ENCODE results near the gene JAG2.

The JAG2 gene

DNA sequence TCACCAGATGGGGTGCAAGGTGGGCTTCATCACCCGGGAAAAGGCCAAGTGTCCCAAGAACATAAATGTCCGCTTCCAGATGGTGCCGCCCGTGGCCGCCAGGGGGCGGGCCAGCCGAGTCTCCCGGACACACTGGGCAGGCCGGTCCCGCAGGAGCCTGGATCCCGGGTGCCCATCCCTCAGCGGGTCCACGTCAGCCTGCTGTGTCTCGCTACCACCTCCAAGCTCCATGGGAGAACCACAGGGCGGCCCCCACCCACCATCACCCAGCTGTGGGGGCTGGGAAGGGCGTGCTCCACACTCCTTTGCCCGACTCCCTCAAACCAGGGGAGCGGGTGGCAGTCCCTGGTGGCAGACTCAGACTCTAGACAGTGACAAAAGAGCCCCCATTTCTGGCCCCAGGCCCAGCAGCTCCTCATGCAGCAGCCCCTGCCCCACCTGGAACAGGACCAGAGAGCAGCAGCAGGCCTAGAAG is 34.5 kb upstream of the JAG2 start:
- peak; percentile 54 to 65 for DNase-seq

GRCh38 chr14:105201925-105202513 is 33.4 kb upstream of the JAG2 start:
- peak; percentile 20 to 36 for DNase-seq

- no peak for DNase-seq
Observed at GRCh38 chr14:105201156-105201924, 32.8 kb upstream of the JAG2 start.

- DNase-seq = no peak
Observed at GRCh38 chr14:105200641-105201040, 32.1 kb upstream of the JAG2 start.

DNA sequence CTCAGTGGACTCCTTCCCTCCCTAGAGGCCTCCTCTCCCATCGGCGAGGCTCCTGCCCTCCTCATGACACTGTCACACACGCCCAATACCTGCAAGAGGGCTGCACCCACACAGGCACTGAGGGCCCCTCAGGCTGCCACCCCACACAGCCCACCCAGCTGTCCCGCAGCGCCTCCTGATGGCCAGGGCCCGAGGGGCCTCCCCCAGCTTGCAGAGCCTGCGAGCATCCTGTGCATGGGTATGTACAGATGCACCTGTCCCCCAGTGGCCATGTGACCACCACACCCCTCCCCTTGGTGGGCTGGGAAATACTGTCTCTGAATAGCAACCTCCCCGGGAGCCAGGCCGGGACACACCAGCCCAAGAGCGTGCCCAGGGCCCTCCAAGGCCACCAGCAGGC is 31.5 kb upstream of the JAG2 start:
- DNase-seq = no peak

DNA sequence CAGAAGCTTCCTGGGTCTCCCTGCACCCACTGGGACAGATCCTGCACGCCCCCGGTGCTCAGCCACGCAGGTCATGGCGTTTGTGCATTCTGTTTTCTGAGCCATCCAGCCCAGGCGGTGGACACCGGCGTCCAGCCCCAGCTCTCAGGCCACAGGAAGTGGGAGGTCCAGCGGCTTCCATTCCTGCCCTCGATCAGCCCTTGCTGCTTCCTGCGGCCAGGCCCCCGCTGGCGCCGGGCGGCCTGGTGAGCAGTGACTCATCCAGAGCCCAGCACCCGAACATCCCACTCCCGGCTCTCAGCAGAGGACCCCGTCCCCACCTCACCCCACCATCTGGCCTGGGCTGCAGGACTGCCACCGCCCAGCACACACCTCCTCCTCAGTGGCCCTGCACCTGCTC is 30.5 kb upstream of the JAG2 start:
- DNase-seq = no peak

- DNase-seq = no peak
Observed at GRCh38 chr14:105198588-105198987, 30.0 kb upstream of the JAG2 start.

DNA sequence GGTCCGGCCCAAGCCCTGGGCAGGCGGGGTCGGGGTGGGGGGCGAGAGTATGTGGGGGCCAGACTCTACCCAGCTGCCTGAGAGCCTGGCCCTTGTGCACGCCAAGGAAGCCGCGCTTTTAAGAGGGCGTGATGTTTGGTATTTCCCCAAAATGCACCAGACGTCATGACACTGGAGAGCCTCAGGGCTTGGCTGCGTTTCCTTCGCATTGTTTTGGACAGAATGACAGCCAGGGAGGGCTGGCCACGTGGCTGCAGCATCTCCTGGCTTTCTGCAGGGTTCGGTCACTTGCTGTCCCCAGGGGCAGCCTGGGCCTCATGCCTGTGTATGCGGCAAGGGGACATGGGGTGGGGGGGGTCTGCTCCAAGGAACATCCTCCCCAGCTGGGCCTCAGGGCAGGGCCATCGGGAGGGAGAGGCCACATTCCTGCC is 28.6 kb upstream of the JAG2 start:
- DNase-seq = no peak

- no peak for DNase-seq
Observed at GRCh38 chr14:105196265-105196960, 27.8 kb upstream of the JAG2 start.

GRCh38 chr14:105195522-105196264 is 27.1 kb upstream of the JAG2 start:
- DNase-seq = no peak

GRCh38 chr14:105195051-105195450 is 26.5 kb upstream of the JAG2 start:
- no peak for DNase-seq

- peak in 1 of 2 donors; percentile 28 for DNase-seq
Observed at GRCh38 chr14:105193916-105194782, 25.6 kb upstream of the JAG2 start.

DNA sequence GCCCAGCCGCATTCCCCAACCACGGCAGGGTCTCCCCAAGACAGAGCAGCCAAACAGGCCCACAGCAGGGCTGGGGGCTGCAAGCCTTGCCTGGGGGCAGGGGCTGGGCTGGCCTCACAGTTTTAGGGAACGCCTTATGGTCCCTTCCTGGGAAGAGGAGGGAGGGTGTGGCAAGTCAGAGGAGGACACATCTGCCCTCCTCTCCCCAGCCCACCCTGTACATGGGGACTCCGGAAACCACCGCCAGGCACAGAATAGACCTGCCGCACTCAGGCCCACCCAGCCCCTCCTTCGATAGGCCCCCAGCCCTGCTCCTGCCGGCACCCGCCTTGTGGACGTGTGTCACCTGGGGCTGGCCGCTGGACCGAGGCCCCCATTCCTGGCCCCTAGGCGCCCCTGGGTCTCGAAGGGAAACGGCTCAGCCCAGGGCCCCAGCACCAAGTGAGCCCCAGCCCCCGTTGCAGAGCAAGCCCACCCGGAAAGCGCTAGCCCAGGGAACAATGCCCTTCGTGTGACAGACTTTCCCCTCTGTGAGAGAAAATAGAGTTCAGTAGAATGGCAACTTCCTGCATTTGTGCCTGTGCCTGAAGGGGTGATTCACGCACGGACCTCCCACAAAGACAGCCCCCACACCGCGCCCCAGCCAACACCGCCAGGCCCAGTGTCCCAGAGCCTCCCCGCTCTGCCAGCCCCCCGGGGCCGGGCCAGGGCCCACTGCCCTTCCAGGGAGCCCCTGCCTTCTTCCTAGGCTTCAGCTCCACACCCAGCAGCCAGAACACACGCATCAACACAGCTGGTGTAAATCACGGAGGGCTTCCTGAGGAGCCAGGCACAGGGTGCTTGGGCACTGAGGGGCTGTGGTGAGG is 24.5 kb upstream of the JAG2 start:
- no peak for DNase-seq

- no peak for DNase-seq
Observed at GRCh38 chr14:105187935-105188524, 19.5 kb upstream of the JAG2 start.

DNA sequence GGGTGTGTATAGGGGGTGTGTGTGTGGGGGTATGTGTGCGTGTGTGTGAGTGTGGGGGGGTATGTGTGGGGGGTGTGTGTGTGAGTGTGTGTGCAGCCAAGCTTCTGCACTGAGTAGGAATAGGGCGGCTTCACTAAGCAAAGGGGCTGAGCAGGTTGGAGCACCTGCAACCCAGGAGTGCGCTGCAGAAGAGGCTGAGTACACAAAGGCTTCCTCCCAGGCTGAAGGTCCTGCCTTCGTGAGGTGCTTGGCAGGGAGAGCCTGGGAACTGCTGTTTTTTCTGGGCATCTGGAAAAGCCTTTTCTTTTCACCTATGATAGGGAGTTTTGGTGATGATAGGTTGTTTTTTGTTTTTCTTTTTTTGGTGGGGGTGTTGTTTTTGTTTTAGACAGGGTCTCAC is 18.5 kb upstream of the JAG2 start:
- no peak for DNase-seq

GRCh38 chr14:105185973-105186372 is 17.4 kb upstream of the JAG2 start:
- DNase-seq = no peak

DNA sequence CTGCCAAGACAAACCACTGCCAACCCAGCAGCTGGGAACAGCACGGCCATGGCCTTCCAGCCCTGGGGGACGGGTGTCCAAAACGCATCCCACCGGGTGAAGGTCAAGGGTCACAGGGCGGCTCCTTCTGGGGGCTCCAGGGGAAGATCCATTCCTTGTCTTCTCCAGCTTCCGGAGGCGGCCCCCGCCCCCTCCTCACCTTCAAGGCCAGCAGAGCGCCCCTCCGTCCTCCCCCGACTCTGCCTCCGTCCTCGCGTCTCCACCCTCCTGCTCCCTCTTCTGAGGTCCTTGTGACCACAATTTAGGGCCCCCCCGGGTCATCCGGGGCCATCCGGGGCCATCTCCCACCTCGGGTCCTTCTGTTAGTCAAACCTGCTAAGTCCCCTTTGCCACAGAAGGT is 16.4 kb upstream of the JAG2 start:
- DNase-seq = no peak

- no peak for DNase-seq
Observed at GRCh38 chr14:105184461-105184860, 15.9 kb upstream of the JAG2 start.

DNA sequence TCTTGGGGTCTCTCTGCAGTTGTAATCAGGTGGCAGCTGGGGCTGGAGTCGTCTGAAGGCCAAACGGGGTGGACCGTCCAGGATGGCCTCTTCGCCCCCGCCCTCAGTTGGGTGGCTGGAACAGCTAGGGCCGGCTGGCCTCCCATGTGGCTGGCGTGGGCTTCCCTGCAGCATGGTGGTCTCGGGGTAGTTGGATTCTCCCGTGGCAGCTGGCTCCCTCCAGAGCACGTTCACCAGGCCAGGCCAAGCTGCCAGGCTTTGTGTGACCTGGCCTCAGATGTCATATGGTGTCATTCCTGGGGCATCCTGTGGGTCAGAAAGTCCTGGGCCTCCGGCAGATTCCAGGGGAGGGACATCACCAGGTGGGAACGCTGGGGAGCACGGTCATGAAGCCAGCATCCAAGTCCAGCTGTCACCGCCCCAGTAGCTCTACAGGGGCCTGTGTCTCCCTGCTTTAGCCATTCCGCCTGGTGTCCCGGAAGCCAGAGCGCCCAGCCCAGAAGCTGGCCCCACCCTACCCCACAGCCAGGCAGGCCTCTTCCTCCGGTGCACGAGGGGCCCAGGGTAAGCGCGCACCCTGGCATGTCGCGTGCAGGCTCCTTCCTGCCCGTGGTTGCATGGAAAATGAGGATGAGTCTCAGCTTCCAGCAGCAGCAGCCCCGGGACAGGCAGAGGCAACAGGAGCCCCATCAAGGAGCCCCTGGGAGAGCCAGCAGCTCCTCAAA is 13.9 kb upstream of the JAG2 start:
- DNase-seq = no peak
